Loucy (cell line): ENCODE measurements around the gene OR7G2.

Source experiments
- H2AFZ ChIP-seq: fragments of 200-600 bp; sonication (generic); 2 replicates; pipeline ENCODE4 v1.6.0; 2016; ENCODE audit warnings: antibody characterized with exemption, mild to moderate bottlenecking, low read length, moderate library complexity
- H3F3A ChIP-seq: fragments of 200-600 bp; 2 replicates; pipeline ENCODE4 v1.6.0; 2016; ENCODE audit warnings: antibody characterized with exemption, low read depth, mild to moderate bottlenecking
- H3K27me3 ChIP-seq: fragments of 200-600 bp; sonication (generic); 2 replicates; pipeline ENCODE4 v1.6.1; 2014; ENCODE audit warnings: low read length, mild to moderate bottlenecking; ENCODE audit not compliant: insufficient read depth, poor library complexity, severe bottlenecking
- H3K36me3 ChIP-seq: fragments of 200-600 bp; sonication (generic); 2 replicates; pipeline ENCODE4 v1.6.1; 2016; ENCODE audit warnings: low read length; ENCODE audit not compliant: insufficient read depth
- H3K4me1 ChIP-seq: fragments of 200-600 bp; sonication (generic); 2 replicates; pipeline ENCODE4 v1.5.1; 2014; ENCODE audit warnings: low read length, mild to moderate bottlenecking; ENCODE audit not compliant: insufficient read depth, poor library complexity, severe bottlenecking
- H3K4me2 ChIP-seq: fragments of 200-600 bp; sonication (generic); 2 replicates; pipeline ENCODE4 v1.6.0; 2014; ENCODE audit warnings: antibody characterized with exemption, low read length, low read depth, mild to moderate bottlenecking; ENCODE audit not compliant: poor library complexity, severe bottlenecking
- H3K4me3 ChIP-seq: fragments of 200-600 bp; sonication (generic); 2 replicates; pipeline ENCODE4 v1.5.1; 2014; ENCODE audit warnings: low read length, mild to moderate bottlenecking, mixed read lengths; ENCODE audit not compliant: poor library complexity, severe bottlenecking
- H3K79me2 ChIP-seq: fragments of 200-600 bp; sonication (generic); 2 replicates; pipeline ENCODE4 v1.6.1; 2014; ENCODE audit warnings: low read length; ENCODE audit not compliant: insufficient read depth
- H3K9ac ChIP-seq: fragments of 200-600 bp; sonication (generic); 2 replicates; pipeline ENCODE4 v1.6.0; 2014; ENCODE audit warnings: mild to moderate bottlenecking, low read depth, low read length, moderate library complexity; ENCODE audit not compliant: poor library complexity, severe bottlenecking
- H3K9me2 ChIP-seq: fragments of 200-600 bp; sonication (generic); replicated peaks from 2 replicates; pipeline ENCODE4 v1.6.1; 2016; ENCODE audit warnings: low read depth, low read length, mixed read lengths
- H3K9me3 ChIP-seq: fragments of 200-600 bp; sonication (generic); 2 replicates; pipeline ENCODE4 v1.6.1; 2014; ENCODE audit warnings: mild to moderate bottlenecking, antibody characterized with exemption, low read length, low read depth; ENCODE audit not compliant: insufficient read depth
- H4K20me1 ChIP-seq: fragments of 200-600 bp; sonication (generic); 2 replicates; pipeline ENCODE4 v1.6.0; 2014; ENCODE audit warnings: antibody characterized with exemption, low read length, mild to moderate bottlenecking; ENCODE audit not compliant: insufficient read depth, poor library complexity, severe bottlenecking
- EZH2phosphoT487 ChIP-seq: fragments of 200-600 bp; IDR thresholded peaks from 2 replicates; pipeline ENCODE4 v1.6.1; 2018; ENCODE audit warnings: antibody characterized with exemption, mild to moderate bottlenecking, moderate library complexity, borderline replicate concordance
- TF ChIP-seq, protein P1 (sequence below): fragments of 200-600 bp; sonication (generic); conservative IDR thresholded peaks from 2 replicates; pipeline ENCODE4 v1.5.1; 2014; ENCODE audit warnings: mild to moderate bottlenecking, antibody characterized with exemption, low read length

OR7G2 gene

DNA sequence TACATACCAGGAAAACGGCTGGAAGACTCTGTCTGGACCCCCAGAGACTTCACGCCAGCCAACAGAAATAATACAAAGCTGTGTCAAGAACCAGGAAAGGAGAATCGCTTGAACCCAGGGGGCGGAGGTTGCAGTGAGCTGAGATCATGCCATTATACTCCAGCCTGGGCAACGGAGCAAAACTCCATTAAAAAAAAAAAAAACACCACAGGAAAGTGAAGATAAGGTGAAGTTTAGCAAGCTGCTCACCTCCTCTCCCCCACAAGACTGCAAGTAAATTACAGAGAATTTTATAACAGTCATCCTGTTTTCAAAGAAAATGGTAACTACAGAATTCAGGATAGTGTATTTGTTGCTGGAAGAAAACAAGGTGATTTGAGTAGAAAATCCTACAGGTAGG is 9.3 kb upstream of the OR7G2 start:
- H3K79me2 ChIP-seq, result no peaks in the 10 kb centered on the region
- 0 out of 2 replicates have a peak overlapping the region, but pooled peaks have one; percentile 36 for H2AFZ ChIP-seq
- H3K27me3 ChIP-seq, result no peaks in the 10 kb centered on the region
- TF ChIP-seq, protein P1, sequence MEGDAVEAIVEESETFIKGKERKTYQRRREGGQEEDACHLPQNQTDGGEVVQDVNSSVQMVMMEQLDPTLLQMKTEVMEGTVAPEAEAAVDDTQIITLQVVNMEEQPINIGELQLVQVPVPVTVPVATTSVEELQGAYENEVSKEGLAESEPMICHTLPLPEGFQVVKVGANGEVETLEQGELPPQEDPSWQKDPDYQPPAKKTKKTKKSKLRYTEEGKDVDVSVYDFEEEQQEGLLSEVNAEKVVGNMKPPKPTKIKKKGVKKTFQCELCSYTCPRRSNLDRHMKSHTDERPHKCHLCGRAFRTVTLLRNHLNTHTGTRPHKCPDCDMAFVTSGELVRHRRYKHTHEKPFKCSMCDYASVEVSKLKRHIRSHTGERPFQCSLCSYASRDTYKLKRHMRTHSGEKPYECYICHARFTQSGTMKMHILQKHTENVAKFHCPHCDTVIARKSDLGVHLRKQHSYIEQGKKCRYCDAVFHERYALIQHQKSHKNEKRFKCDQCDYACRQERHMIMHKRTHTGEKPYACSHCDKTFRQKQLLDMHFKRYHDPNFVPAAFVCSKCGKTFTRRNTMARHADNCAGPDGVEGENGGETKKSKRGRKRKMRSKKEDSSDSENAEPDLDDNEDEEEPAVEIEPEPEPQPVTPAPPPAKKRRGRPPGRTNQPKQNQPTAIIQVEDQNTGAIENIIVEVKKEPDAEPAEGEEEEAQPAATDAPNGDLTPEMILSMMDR, result no peak
- no peak for TF ChIP-seq EZH2phosphoT487
- no peak overlapping the region for H3K9ac ChIP-seq
- no peak overlapping the region for H3K4me2 ChIP-seq
- H3K4me1 ChIP-seq, result no peaks in the 10 kb centered on the region
- no peaks in the 10 kb centered on the region for H3K9me2 ChIP-seq
- no peaks in the 10 kb centered on the region for H3K36me3 ChIP-seq
- H4K20me1 ChIP-seq, result no peaks in the 10 kb centered on the region
- H3F3A ChIP-seq, result no peaks in the 10 kb centered on the region
- no peak overlapping the region for H3K4me3 ChIP-seq
- H3K9me3 ChIP-seq, result no peaks in the 10 kb centered on the region

GRCh38 chr19:9115307-9115813 is 8.1 kb upstream of the OR7G2 start, which contains the start of gene OR7G1:
Gene OR7G1 (minus strand): TSS chr19:9115763. CDS start chr19:9115763, 0 bp downstream.
- Histone ChIP-seq H3K9me3 (no peaks in the 10 kb centered on the region), H3K4me1 (no peaks in the 10 kb centered on the region), H3K27me3 (no peaks in the 10 kb centered on the region), H3K9ac (no peak within 1 kb of the TSS), H3F3A (no peaks in the 10 kb centered on the region), H3K79me2 (no peaks in the 10 kb centered on the region), H3K9me2 (no peaks in the 10 kb centered on the region), H2AFZ (no peak within 1 kb of the TSS), H3K4me2 (no peak within 1 kb of the TSS), H4K20me1 (no peaks in the 10 kb centered on the region), H3K36me3 (no peaks in the 10 kb centered on the region), H3K4me3 (no peak within 1 kb of the TSS)
- no peak for TF ChIP-seq EZH2phosphoT487
- TF ChIP-seq, protein P1, result no peak

DNA sequence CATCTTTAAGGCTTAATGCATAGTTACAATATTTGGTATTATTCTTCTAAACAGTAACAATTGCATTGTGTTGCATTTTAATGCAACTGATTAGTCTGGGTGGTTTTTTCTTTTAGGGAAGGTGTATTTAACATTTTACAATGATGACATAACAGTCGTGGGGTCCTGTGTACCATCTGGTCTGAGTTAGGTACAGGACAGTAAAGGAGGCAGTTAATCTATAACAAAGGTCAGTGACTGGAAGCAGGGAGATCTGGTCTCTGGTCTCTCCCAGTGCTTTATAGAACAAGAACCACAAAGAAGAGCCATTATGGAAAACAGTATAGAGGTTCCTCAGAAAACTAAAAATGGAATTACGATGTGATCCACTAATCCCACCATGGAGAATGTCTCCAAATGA is 2.7 kb upstream of the OR7G2 start:
- no peaks in the 10 kb centered on the region for H4K20me1 ChIP-seq
- TF ChIP-seq, protein P1, result no peak
- TF ChIP-seq EZH2phosphoT487, result no peak
- H2AFZ ChIP-seq, result no peak overlapping the region
- no peak overlapping the region for H3K9ac ChIP-seq
- H3K4me3 ChIP-seq, result no peak overlapping the region
- no peaks in the 10 kb centered on the region for H3K79me2 ChIP-seq
- H3K4me1 ChIP-seq, result peaks cover 8% of the 10 kb centered on the region
- H3K27me3 ChIP-seq, result no peaks in the 10 kb centered on the region
- no peaks in the 10 kb centered on the region for H3K36me3 ChIP-seq
- no peaks in the 10 kb centered on the region for H3F3A ChIP-seq
- H3K9me3 ChIP-seq, result no peaks in the 10 kb centered on the region
- H3K4me2 ChIP-seq, result no peak overlapping the region
- H3K9me2 ChIP-seq, result no peaks in the 10 kb centered on the region
